ENCODE data around the gene DEAF1.
A peak's percentile ranks its signal among the peaks of the same experiment; 100 is the strongest.

The DEAF1 gene

GRCh38 chr11:705646-706438 lies 10.8 kb upstream of the DEAF1 start, which contains the start of gene EPS8L2:
Gene EPS8L2, plus strand, starts transcription at chr11:706231. Its CDS starts 3,177 bp downstream, at chr11:709408.
- no peak within 1 kb of the TSS for H3K27ac ChIP-seq (replicated peaks)
- DNase-seq (ENCODE audit: low read depth in 1 of 2, low spot score in 1 of 2): no peak
- TF ChIP-seq SPI1 (IDR thresholded peaks at IDR 0.05; ENCODE audit: borderline replicate concordance, low read depth) (no peak), GABPA (IDR thresholded peaks at IDR 0.05; ENCODE audit: low read depth) (no peak), POLR2AphosphoS5 (IDR thresholded peaks at IDR 0.05; ENCODE audit: low read depth) (0 out of 2 replicates have a peak, but pooled peaks have one; percentile 19), CTCF (IDR thresholded peaks at IDR 0.05; ENCODE audit: insufficient read depth, low read length) (no peak), REST (IDR thresholded peaks at IDR 0.05; ENCODE audit: insufficient replicate concordance, low read depth) (no peak)

GRCh38 chr11:704781-705645 lies 10.0 kb upstream of the DEAF1 start:
- H3K27ac ChIP-seq (replicated peaks): no peak overlapping the region

More at GRCh38 chr11:705646-706438, 10.8 kb upstream of the DEAF1 start, which contains the start of gene EPS8L2:
- Histone ChIP-seq H3K4me3 (replicated peaks; ENCODE audit: insufficient read depth, low read length) (no peak within 1 kb of the TSS), H3K27me3 (ENCODE audit: insufficient read depth, poor library complexity, severe bottlenecking) (peaks cover 27% of the 10 kb centered on the region)

More at GRCh38 chr11:704781-705645, 10.0 kb upstream of the DEAF1 start:
- Histone ChIP-seq H3K4me3 (replicated peaks; ENCODE audit: insufficient read depth, low read length) (no peak overlapping the region), H3K27me3 (ENCODE audit: insufficient read depth, poor library complexity, severe bottlenecking) (peaks cover 21% of the 10 kb centered on the region)
- TF ChIP-seq GABPA (IDR thresholded peaks at IDR 0.05; ENCODE audit: low read depth) (no peak), POLR2AphosphoS5 (IDR thresholded peaks at IDR 0.05; ENCODE audit: low read depth) (no peak), REST (IDR thresholded peaks at IDR 0.05; ENCODE audit: insufficient replicate concordance, low read depth) (no peak), CTCF (IDR thresholded peaks at IDR 0.05; ENCODE audit: insufficient read depth, low read length) (no peak), SPI1 (IDR thresholded peaks at IDR 0.05; ENCODE audit: borderline replicate concordance, low read depth) (no peak)
- no peak for DNase-seq (ENCODE audit: low read depth in 1 of 2, low spot score in 1 of 2)
